ENCODE data around the gene FRMD4A.

The FRMD4A gene

GRCh38 chr10:14271621-14272020, 59.1 kb downstream of the FRMD4A start:
- no peak overlapping the region for H3K4me3 ChIP-seq (ENCODE audit: low read depth, low read length)
- no peak for DNase-seq (ENCODE audit: low read depth)
- TF ChIP-seq CTCF (IDR thresholded peaks at IDR 0.05; ENCODE audit: low read depth, low read length): no peak
- TF ChIP-seq POLR2A (IDR thresholded peaks at IDR 0.05; ENCODE audit: extremely low read depth, insufficient read length): no peak
- TF ChIP-seq, protein P1, sequence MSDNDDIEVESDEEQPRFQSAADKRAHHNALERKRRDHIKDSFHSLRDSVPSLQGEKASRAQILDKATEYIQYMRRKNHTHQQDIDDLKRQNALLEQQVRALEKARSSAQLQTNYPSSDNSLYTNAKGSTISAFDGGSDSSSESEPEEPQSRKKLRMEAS (IDR thresholded peaks at IDR 0.05; ENCODE audit: low read depth, low read length): no peak
- no peak for TF ChIP-seq MYC (IDR thresholded peaks at IDR 0.05; ENCODE audit: low read depth, low read length)

DNA sequence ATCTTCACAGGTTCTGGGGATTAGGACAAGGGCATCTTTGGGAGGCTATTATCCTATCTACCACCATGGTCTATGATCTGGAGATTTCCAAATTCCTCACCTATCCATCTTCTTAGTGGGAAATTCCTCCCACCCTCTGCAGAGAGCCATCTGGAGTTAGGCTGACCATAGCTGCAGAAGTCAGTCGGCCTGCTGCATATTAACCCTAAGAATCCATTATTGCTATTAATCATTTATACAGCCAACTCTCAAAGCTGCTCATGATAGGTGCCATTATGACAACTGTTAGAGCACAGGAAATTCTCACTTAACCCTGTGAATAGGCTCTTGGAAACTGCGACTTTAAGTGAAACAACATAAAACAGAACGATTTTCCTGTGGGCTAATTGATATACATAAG, 60.4 kb downstream of the FRMD4A start:
- no peak overlapping the region for H3K4me3 ChIP-seq (ENCODE audit: low read depth, low read length)
- no peak for DNase-seq (ENCODE audit: low read depth)
- TF ChIP-seq CTCF (IDR thresholded peaks at IDR 0.05; ENCODE audit: low read depth, low read length): no peak
- TF ChIP-seq POLR2A (IDR thresholded peaks at IDR 0.05; ENCODE audit: extremely low read depth, insufficient read length): no peak
- TF ChIP-seq, protein P1 (IDR thresholded peaks at IDR 0.05; ENCODE audit: low read depth, low read length): no peak
- no peak for TF ChIP-seq MYC (IDR thresholded peaks at IDR 0.05; ENCODE audit: low read depth, low read length)

DNA sequence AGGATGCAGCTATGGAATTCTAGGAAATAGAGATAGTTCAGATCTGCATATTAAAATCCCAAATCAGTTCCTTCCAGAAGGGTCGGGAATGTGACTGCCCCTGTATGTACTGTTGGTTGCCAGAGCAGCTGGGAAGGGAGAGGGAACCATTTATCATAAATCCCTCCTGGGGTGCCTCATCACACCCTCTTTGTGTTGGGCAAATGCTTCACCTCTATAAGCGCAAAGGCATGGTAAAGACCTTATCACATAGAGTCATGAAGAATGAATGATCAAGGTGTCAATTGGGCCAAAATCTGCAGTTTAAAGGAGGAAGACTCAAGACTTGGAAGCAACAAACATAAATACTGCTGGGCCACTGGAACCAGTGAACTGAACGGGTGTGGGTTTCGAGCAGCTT, 65.0 kb downstream of the FRMD4A start:
- H3K4me3 ChIP-seq (ENCODE audit: low read depth, low read length): no peak overlapping the region
- DNase-seq (ENCODE audit: low read depth): no peak
- TF ChIP-seq MYC (IDR thresholded peaks at IDR 0.05; ENCODE audit: low read depth, low read length): no peak
- TF ChIP-seq CTCF (IDR thresholded peaks at IDR 0.05; ENCODE audit: low read depth, low read length): no peak
- no peak for TF ChIP-seq POLR2A (IDR thresholded peaks at IDR 0.05; ENCODE audit: extremely low read depth, insufficient read length)
- TF ChIP-seq, protein P1 (IDR thresholded peaks at IDR 0.05; ENCODE audit: low read depth, low read length): no peak

DNA sequence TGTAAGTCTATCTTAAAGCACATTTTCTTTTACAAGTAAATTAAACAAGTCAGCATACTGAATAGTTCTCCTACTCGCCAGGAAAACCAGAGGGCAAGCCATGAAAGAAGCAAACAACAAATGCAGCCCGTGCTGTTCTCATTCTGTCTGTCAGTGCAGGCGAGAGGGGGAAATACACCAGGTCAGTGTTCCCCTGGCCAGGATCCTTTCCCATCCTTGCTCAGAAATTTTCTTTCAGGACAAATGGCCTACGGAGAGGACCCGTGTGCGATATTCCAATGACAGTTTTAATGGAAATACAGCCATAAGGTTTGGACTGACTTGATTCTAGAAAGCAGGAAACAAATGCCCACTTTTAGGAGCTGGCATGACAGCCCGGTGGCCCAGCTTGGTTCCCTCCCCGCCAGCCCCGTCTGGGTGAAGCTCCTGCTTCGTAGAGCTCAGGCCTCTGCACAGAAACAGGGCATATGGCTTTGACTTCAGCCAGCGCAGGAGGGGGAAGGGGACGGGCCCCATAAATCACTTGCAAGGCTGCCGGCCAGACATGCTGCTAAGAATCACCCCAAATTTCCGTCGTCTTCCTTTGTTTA, 67.8 kb downstream of the FRMD4A start:
- TF ChIP-seq POLR2A (IDR thresholded peaks at IDR 0.05; ENCODE audit: extremely low read depth, insufficient read length) (no peak), MYC (IDR thresholded peaks at IDR 0.05; ENCODE audit: low read depth, low read length) (no peak), CTCF (IDR thresholded peaks at IDR 0.05; ENCODE audit: low read depth, low read length) (no peak)
- TF ChIP-seq, protein P1 (IDR thresholded peaks at IDR 0.05; ENCODE audit: low read depth, low read length): no peak
- H3K4me3 ChIP-seq (ENCODE audit: low read depth, low read length): no peak overlapping the region
- DNase-seq (ENCODE audit: low read depth): no peak

DNA sequence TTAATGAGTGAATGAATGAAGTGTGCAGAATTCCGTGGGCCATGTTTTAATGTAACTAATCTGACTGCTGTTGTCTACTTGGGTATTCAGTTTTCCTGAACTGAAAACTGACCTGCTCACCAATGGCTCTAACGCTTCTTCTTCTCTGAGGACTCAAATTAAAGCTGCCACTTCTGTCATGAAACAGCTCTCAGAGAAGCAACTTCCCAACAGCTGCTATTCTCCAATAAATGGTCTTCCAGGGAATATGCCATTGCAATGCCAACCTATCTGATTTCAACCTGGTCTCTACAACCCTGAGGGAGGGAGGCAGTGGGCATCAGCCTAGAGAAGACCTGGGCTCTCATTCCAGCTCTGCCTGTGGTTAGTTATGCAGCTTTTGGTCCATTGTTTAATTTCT, 69.4 kb downstream of the FRMD4A start:
- TF ChIP-seq, protein P1 (IDR thresholded peaks at IDR 0.05; ENCODE audit: low read depth, low read length): no peak
- no peak for TF ChIP-seq MYC (IDR thresholded peaks at IDR 0.05; ENCODE audit: low read depth, low read length)
- no peak for TF ChIP-seq POLR2A (IDR thresholded peaks at IDR 0.05; ENCODE audit: extremely low read depth, insufficient read length)
- TF ChIP-seq CTCF (IDR thresholded peaks at IDR 0.05; ENCODE audit: low read depth, low read length): no peak
- no peak for DNase-seq (ENCODE audit: low read depth)
- H3K4me3 ChIP-seq (ENCODE audit: low read depth, low read length): no peak overlapping the region

Measured in NB4 (cell line).